Fibroblast of villous mesenchyme (primary cell): ENCODE results near the gene MAP2K5. TPM values are rescaled to one million over a fixed set of nuclear protein-coding genes. Genes with fewer than 3 reads are reported as not detected.

Source experiments
- DNase-seq: peaks from one replicate; pipeline ENCODE4 v3.0.0-alpha.2; 2010; ENCODE audit warnings: low read depth
- H3K4me3 ChIP-seq: 2 replicates; pipeline ENCODE4 v1.5.1; 2011; ENCODE audit warnings: low read depth, mild to moderate bottlenecking, low read length
- CTCF ChIP-seq: IDR thresholded peaks from 2 replicates; pipeline ENCODE4 v1.5.1; 2012; ENCODE audit warnings: low read depth, mild to moderate bottlenecking, low read length; ENCODE audit not compliant: insufficient read depth
- total RNA-seq: library from RNA; depleted of rRNA; stranded (reverse); fragments of >200 nt; gene quantifications from 2 replicates; pipeline ENCODE4 v1.2.3, GENCODE V29; 2012

Gene MAP2K5
- total RNA-seq, 1 donor = 6.9 TPM

- TF ChIP-seq CTCF = no peak
- no peak overlapping the region for H3K4me3 ChIP-seq
- no peak for DNase-seq
Measured at GRCh38 chr15:67765701-67766100, 223.2 kb downstream of the MAP2K5 start.

- H3K4me3 ChIP-seq = no peak overlapping the region
- DNase-seq = no peak
- TF ChIP-seq CTCF = no peak
Measured at GRCh38 chr15:67766968-67767367, 224.5 kb downstream of the MAP2K5 start.

GRCh38 chr15:67768313-67768977 lies 225.9 kb downstream of the MAP2K5 start:
- TF ChIP-seq CTCF = no peak
- no peak for DNase-seq
- H3K4me3 ChIP-seq = no peak overlapping the region

GRCh38 chr15:67769497-67770357 lies 227.2 kb downstream of the MAP2K5 start:
- no peak for TF ChIP-seq CTCF
- DNase-seq = no peak
- H3K4me3 ChIP-seq = no peak overlapping the region

- TF ChIP-seq CTCF = no peak
- no peak overlapping the region for H3K4me3 ChIP-seq
- DNase-seq = no peak
Measured at GRCh38 chr15:67770358-67770628, 227.8 kb downstream of the MAP2K5 start.

- TF ChIP-seq CTCF = no peak
- no peak for DNase-seq
Measured at GRCh38 chr15:67771189-67771800, 228.8 kb downstream of the MAP2K5 start.

More at GRCh38 chr15:67771189-67771800, 228.8 kb downstream of the MAP2K5 start:
- H3K4me3 ChIP-seq = no peak overlapping the region
